GM20431 (cell line): ENCODE measurements around the gene PCDHGA12.

ENCODE experiments used
- in situ Hi-C: fragments of 300-500 bp; cut with MseI, MboI; formaldehyde crosslinking; loops from one replicate; pipeline ENCODE4 v1.15.0; 2020; ENCODE audit warnings: low sequenced_read_pairs; ENCODE audit not compliant: unreplicated experiment

Gene PCDHGA12

DNA sequence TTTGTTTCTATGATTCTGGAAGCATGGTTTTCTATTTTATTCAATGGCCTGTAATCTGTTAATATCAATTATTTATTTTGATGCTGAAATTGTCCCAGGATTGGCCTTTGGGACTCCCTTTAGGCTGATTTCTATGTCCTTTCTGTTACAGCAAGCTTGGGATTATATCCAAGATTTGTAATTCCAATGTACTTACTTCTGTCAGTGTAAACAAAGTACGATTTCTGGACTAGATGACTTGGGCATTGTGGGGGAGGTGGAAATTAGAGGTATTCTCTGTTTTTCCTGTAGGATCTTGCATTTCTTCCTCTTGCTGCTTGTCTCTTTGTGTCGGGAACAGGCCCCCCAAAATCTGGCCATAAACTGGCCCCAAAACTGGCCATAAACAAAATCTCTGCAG, 3.7 kb downstream of the PCDHGA12 start:
- in situ Hi-C loops: no loop called here

GRCh38 chr5:141437221-141437620, 6.9 kb downstream of the PCDHGA12 start:
- in situ Hi-C loops: no loop called here

DNA sequence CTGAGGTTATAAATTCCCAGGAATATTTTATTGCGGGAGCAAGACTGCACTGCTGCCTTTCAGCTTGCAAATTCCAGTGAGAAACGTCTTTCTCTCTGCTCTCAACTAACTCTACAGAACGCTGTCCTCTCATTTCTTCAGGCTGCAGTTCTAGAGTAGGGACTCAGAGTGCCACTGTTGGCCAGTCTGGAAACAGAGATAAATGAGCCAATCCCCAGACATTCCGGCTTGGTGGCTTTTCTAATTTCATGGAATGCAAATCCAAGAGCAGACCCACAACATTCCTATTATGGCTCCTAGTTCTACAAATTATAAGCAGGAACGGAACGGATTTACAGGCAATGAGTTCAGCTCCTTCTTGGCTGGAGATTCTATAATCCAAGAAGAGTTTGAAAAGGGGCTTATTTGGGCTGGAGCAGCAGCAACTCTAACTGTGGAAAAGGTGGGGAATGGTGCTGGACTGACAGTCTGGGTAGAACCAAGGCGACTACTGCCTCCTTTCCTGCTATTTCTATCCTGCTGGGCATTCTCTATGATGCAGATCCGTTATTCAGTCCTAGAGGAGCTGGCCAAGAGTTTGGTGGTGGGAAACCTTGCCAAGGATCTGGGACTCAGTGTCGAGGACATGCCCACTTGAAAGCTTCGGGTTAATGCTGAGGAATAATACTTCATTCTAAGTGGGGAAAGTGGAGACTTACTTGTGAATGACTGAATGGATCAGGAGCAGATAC, 9.3 kb downstream of the PCDHGA12 start:
- in situ Hi-C loops: no loop called here

DNA sequence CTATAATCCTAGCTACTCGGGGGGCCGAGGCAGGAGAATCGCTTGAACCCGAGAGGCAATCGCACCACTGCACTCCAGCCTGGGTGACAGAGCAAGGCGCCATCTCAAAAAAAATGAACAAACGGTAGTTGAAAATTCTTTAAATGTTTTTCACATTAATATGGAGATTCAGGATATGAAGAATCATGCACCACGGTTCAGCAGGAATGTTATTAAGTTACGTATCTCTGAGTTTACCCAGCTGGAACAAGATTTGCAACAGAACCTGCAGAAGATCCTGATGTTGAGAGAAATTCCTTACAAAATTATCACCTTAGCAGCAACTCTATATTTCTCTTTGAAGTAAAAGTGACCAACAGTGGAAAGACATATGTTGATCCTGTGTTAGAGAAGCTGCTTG, 10.0 kb downstream of the PCDHGA12 start:
- in situ Hi-C loops: no loop called here

- in situ Hi-C loops: no loop called here
Observed at GRCh38 chr5:141441571-141442170, 11.4 kb downstream of the PCDHGA12 start.

DNA sequence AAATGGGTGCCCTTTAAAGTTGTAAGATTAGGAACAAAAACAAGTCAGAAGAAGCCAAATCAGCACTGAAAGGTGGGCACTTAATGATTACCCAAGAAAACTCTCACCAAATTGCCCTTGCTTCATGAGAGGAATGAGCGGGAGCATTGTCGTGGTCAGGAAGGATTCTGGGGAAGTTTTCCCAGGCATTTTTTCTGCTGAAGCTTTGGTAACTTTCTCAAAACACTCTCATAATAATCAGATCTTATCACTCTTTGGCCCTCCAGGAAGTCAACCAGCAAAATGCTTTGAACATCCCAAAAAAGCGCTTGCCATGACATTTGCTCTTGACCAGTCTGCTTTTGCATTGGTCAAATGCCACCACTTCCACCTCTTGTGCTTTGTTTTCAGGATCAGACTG, 35.0 kb downstream of the PCDHGA12 start:
- in situ Hi-C loops: no loop called here

- in situ Hi-C loops: no loop called here
Observed at GRCh38 chr5:141475625-141476131, 45.4 kb downstream of the PCDHGA12 start, which contains the start of gene PCDHGC3. TSS of gene PCDHGC3 (plus strand) at chr5:141475966. CDS start at chr5:141476117, 151 bp downstream.

GRCh38 chr5:141476132-141476911, 46.0 kb downstream of the PCDHGA12 start:
- in situ Hi-C loops: no loop called here

GRCh38 chr5:141477044-141477575, 46.8 kb downstream of the PCDHGA12 start:
- in situ Hi-C loops: no loop called here

DNA sequence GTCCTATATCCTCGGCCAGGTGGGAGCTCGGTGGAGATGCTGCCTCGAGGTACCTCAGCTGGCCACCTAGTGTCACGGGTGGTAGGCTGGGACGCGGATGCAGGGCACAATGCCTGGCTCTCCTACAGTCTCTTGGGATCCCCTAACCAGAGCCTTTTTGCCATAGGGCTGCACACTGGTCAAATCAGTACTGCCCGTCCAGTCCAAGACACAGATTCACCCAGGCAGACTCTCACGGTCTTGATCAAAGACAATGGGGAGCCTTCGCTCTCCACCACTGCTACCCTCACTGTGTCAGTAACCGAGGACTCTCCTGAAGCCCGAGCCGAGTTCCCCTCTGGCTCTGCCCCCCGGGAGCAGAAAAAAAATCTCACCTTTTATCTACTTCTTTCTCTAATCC, 47.5 kb downstream of the PCDHGA12 start:
- in situ Hi-C loops: no loop called here

DNA sequence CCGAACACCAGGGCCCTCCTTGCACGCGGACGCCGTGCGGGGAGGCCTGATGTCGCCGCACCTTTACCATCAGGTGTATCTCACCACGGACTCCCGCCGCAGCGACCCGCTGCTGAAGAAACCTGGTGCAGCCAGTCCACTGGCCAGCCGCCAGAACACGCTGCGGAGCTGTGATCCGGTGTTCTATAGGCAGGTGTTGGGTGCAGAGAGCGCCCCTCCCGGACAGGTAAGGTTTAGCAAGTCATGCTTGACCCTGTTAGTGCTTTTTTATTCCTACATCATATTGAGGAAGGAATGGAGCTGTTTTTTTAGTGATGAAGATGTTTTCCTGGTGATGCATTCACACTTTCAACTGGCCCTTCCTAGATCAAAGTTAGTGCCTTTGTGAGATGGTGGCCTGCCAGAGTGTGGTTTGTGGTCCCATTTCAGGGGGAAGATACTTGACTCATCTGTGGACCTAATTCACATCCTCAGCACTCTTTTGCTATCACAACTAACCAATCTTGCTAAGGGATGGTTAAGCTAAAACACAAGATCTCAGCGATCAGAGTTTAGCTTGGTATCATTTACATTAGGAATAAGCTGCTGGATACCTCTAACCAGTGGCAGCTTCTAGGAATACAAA, 48.1 kb downstream of the PCDHGA12 start:
- in situ Hi-C loops: no loop called here

DNA sequence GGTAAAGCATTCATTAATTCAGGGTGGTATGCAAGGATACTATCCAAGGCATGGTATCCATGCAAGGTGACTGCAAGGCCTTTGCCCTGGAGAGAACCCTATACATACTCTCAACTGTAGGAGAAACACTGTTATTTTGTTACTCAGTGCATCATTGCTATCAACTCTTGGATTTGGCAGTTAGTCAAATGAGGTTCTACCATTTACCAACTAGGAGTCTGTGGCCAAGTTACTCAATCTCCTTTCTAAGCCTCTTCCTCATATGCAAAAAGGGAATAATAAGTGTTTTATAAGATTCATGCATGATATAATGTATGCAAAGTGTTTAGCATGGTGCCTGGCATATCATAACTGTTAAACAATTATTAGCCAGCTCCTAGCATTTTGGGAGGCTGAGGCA, 49.5 kb downstream of the PCDHGA12 start:
- in situ Hi-C loops: no loop called here
